Mononuclear cell (primary cell): ENCODE results near the gene CARD16. TPM values are rescaled to one million over a fixed set of nuclear protein-coding genes. Genes with fewer than 3 reads are reported as not detected.

Experiments used
- H3K27me3 ChIP-seq: 2 replicates; pipeline ENCODE4 v1.6.0; 2011; ENCODE audit warnings: low read length, control low read depth; ENCODE audit not compliant: insufficient read depth
- H3K4me1 ChIP-seq: 2 replicates; pipeline ENCODE4 v1.5.1; 2011; ENCODE audit warnings: mild to moderate bottlenecking, low read length, control low read depth; ENCODE audit not compliant: insufficient read depth
- H3K4me3 ChIP-seq: 2 replicates; pipeline ENCODE4 v1.5.1; 2011; ENCODE audit warnings: mild to moderate bottlenecking, low read length, moderate library complexity
- H3K9me3 ChIP-seq: 2 replicates; pipeline ENCODE4 v1.5.1; 2011; ENCODE audit warnings: low read depth, mild to moderate bottlenecking, control low read depth, low read length
- total RNA-seq: library from RNA; depleted of rRNA; stranded (reverse); fragments of >200 nt; gene quantifications from one replicate; pipeline ENCODE4 v1.2.3, GENCODE V29; 2012

Gene CARD16
- total RNA-seq, 1 donor: 78.7 TPM

DNA sequence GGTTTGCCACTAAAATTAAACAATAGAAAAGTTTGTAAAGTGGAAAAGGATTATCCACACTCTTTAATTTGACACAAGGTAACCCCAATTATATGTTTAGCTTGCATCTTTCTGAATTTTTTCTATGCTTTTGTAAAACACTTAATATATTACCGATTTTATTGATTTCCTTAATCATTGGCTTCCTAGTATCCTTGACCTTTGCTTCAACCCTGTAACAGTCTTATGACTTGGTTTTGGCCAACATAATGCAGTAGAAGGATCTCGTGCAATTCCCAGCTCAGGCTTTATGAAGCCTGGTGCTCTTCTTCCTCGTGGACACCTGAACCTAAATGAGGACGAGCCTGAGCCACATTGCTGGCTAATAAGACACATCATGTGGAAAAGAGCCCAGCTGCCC lies 53.1 kb downstream of the CARD16 start:
- Histone ChIP-seq H3K4me1 (no peaks in the 10 kb centered on the region), H3K4me3 (no peak overlapping the region), H3K27me3 (no peaks in the 10 kb centered on the region), H3K9me3 (no peaks in the 10 kb centered on the region)

Other genes with a start within 250 kb of the CARD16 start
- not detected for gene CASP12, start 146.9 kb downstream of the CARD16 start, total RNA-seq
- gene CASP4, start 76.8 kb downstream of the CARD16 start, total RNA-seq: 207 TPM
- gene CASP5, start 22.2 kb downstream of the CARD16 start, total RNA-seq: 0.84 TPM
- gene CASP1, start 10.2 kb downstream of the CARD16 start, total RNA-seq: 99.5 TPM
- gene CARD18, start 94.4 kb upstream of the CARD16 start, total RNA-seq: not detected